GM20431 (cell line): Measurements from ENCODE around the gene CASP1.

Experiments
- in situ Hi-C: fragments of 300-500 bp; cut with MseI, MboI; formaldehyde crosslinking; loops from one replicate; pipeline ENCODE4 v1.15.0; 2020; ENCODE audit warnings: low sequenced_read_pairs; ENCODE audit not compliant: unreplicated experiment

The CASP1 gene

DNA sequence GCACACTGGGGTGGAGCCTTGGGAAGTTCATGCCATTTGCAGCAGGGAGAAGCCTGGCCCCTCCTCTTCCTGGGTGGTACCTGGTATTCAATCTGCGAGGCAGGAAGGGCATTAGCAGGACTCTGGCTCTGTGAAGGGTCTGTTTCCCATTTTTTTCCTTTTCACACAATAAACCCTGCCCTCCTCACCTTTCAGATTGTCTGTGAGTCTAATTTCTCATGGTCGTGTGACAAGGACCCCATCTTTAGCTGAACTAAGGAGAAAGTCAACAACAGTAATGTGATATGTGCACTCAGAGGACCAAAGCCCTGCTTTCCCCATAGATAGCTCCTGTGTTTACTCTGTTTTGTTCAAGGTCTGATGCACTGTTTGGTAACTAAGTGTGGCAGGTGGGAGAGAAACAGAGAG, 39.9 kb downstream of the CASP1 start:
- in situ Hi-C loops: no loop called here

DNA sequence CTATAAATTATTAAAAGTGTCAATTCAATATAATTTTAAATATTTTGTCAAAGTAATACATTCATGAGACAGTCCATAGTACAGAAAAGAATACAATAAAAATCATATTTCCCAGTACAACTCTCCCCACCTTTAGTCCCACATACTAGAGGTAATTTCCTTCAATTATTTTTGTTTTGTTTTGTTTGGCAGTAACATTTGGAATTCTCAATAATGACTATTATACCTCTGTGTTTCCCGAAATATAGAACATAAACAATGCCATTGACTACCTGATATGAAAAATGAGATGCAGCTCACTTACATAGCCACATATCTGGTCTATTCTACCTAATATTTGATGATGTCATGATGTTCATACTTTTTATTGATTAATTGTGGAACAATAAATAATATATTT, 42.2 kb downstream of the CASP1 start:
- in situ Hi-C loops: no loop called here

DNA sequence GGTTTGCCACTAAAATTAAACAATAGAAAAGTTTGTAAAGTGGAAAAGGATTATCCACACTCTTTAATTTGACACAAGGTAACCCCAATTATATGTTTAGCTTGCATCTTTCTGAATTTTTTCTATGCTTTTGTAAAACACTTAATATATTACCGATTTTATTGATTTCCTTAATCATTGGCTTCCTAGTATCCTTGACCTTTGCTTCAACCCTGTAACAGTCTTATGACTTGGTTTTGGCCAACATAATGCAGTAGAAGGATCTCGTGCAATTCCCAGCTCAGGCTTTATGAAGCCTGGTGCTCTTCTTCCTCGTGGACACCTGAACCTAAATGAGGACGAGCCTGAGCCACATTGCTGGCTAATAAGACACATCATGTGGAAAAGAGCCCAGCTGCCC, 43.0 kb downstream of the CASP1 start:
- in situ Hi-C loops: no loop called here

DNA sequence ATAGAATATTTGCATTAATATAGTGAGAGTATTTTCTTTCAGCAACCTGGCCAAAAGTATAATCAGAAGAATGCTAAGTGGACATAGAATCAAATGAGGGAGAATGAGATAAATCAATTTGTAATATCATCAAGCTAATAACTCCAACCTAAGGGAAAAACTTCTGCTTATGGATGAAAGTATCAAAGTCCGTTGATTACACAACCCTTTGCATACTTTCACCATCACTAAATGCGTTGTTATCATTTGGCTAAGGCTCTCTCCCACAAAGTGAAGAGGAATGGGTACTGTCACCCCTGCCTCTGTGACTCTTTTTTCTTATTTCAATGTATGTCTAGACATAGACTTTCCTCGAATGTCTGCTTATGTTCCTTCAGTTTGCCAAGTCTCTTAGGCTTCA, 50.1 kb downstream of the CASP1 start:
- in situ Hi-C loops: no loop called here

DNA sequence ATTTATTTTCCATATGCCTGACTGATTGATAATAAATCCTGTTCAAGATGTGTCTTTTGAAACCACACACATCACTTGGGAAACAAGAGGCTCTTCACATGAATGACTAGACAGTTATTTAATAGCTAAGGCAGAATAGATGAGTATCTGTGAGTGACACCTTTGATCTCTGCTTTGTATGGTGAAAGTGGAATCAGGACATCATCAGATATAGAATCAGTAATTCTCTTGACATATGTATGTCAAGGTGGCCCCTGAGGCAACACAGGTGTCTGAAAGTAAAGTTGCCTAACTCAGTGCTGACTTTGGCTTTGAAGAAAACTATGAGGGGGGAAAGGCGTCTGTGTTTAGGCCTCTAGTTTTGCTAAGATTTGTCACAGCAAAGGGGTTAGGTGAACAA, 55.1 kb downstream of the CASP1 start:
- in situ Hi-C loops: no loop called here
